Measurements from ENCODE around the gene ABCD3.

- no peak for TF ChIP-seq CTCF (IDR thresholded peaks at IDR 0.05; ENCODE audit: insufficient read depth, low read depth, low read length)
- no peak for TF ChIP-seq EZH2 (IDR thresholded peaks at IDR 0.05; ENCODE audit: insufficient read depth, low read length)
These were observed 119.1 kb downstream of the ABCD3 start for GRCh38 chr1:94537254-94537653.

Measured in astrocyte (in vitro differentiated cells and primary cell).